GM10266 (cell line): ENCODE results near the gene SNAP91.
"Not testable (repeated sequence)": the region's sequence is repeated elsewhere in the genome, so short reads cannot be mapped to it uniquely, and the experiment has no call there.

Experiments used
- DNase-seq: peaks from one replicate; pipeline ENCODE4 v3.0.0; 2012; ENCODE audit errors: extremely low spot score
- CTCF ChIP-seq: IDR thresholded peaks from 2 replicates; pipeline ENCODE4 v1.5.1; 2012; ENCODE audit warnings: mild to moderate bottlenecking, low read depth; ENCODE audit not compliant: control insufficient read depth, insufficient read depth; ENCODE audit errors: missing control alignments

The SNAP91 gene

GRCh38 chr6:83633609-83634008, 75.3 kb downstream of the SNAP91 start:
- DNase-seq, result no peak
- no peak for TF ChIP-seq CTCF

- no peak for DNase-seq
These were observed 75.8 kb downstream of the SNAP91 start for GRCh38 chr6:83633149-83633548.

GRCh38 chr6:83629908-83630307, 79.0 kb downstream of the SNAP91 start:
- not testable (repeated sequence) for DNase-seq

More at GRCh38 chr6:83633149-83633548, 75.8 kb downstream of the SNAP91 start:
- no peak for TF ChIP-seq CTCF

- peak; percentile 9 for DNase-seq
These were observed 93.6 kb downstream of the SNAP91 start for GRCh38 chr6:83615025-83615999.

GRCh38 chr6:83613378-83613777, 95.5 kb downstream of the SNAP91 start:
- TF ChIP-seq CTCF, result no peak
- no peak for DNase-seq

More at GRCh38 chr6:83615025-83615999, 93.6 kb downstream of the SNAP91 start:
- peak; percentile 34 for TF ChIP-seq CTCF

- no peak for TF ChIP-seq CTCF
- no peak for DNase-seq
These were observed 99.7 kb downstream of the SNAP91 start for GRCh38 chr6:83609248-83609647.

- DNase-seq, result no peak
- TF ChIP-seq CTCF, result no peak
These were observed 103.4 kb downstream of the SNAP91 start for GRCh38 chr6:83605517-83605916.
